K562 (cell line): Measurements from ENCODE around the gene KCNAB1. TPM values are rescaled to one million over a fixed set of nuclear protein-coding genes. Genes with fewer than 3 reads are reported as not detected.

Experiments
- ATAC-seq: fragments of 200-7000 bp; cut with Tn5 transposase; 3 replicates; pipeline ENCODE4 v1.9.1; 2020; ENCODE audit warnings: moderate library complexity
- BruUV-seq: library from RNA; stranded (reverse); fragments of 400-500 nt; replicated peaks from 2 replicates; lab custom pipeline; 2021; lab: Mats Ljungman, UMichigan
- CTCF ChIA-PET: fragments of 300-600 bp; formaldehyde crosslinking; extraction: SDS; loops from one replicate; lab custom pipeline; 2021; ENCODE audit warnings: low intra/inter-chr PET ratio; lab: Yijun Ruan, JAX
- POLR2A ChIA-PET: fragments of 300-600, 350-650 bp; sonication (Branson Sonifier 250); formaldehyde crosslinking; extraction: SDS; loops from one replicate; lab custom pipeline; 2021; ENCODE audit warnings: antibody characterized with exemption, inconsistent platforms; lab: Yijun Ruan, JAX
- DNase-seq, 4 experiments: peaks; one replicate each; pipeline versions ENCODE4 v3.0.0 to v3.0.0-alpha.2; 2011 to 2018; ENCODE audit warnings: low spot score in 3 of 4, mixed read lengths in 3 of 4; ENCODE audit errors: extremely low read depth in 1 of 4
- FAIRE-seq: peaks from 2 replicates; lab custom pipeline; 2011; peaks lifted over from hg19 to GRCh38; lab: Jason Lieb, UNC
- H2AFZ ChIP-seq: 2 replicates; pipeline ENCODE4 v1.6.0; 2011; ENCODE audit warnings: low read depth, low read length, control low read depth, inconsistent platforms
- H3K27ac ChIP-seq: fragments of 200-600 bp; 3 replicates; pipeline ENCODE4 v1.8.0; 2011; ENCODE audit warnings: low read depth, mild to moderate bottlenecking, control low read depth, inconsistent platforms, low read length, moderate library complexity, mixed read lengths; ENCODE audit errors: extremely low read depth
- H3K27me3 ChIP-seq, 2 experiments: fragments of 300-600 bp in 1 of 2; 2 replicates in 1 of 2; 3 replicates in 1 of 2; pipeline versions ENCODE4 v1.6.0 to v1.8.0; 2011; ENCODE audit warnings: inconsistent platforms in 2 of 2, low read length in 2 of 2, mild to moderate bottlenecking in 1 of 2, mixed read lengths in 1 of 2, moderate library complexity in 1 of 2; ENCODE audit not compliant: control insufficient read depth in 2 of 2, insufficient read depth in 2 of 2
- H3K36me3 ChIP-seq: fragments of 300-600 bp; 3 replicates; pipeline ENCODE4 v1.8.0; 2011; ENCODE audit warnings: mild to moderate bottlenecking, low read length, inconsistent platforms; ENCODE audit not compliant: control insufficient read depth, insufficient read depth
- H3K4me1 ChIP-seq, 2 experiments: fragments of 200-600 bp in 1 of 2; replicated peaks in 1 of 2; 2 replicates in 1 of 2; 3 replicates in 1 of 2; pipeline versions ENCODE4 v1.5.1 to v1.8.0; 2011; ENCODE audit warnings: inconsistent platforms in 2 of 2, low read length in 2 of 2, mild to moderate bottlenecking in 1 of 2, mixed read lengths in 1 of 2, moderate library complexity in 1 of 2; ENCODE audit not compliant: control insufficient read depth in 2 of 2, insufficient read depth in 2 of 2
- H3K4me2 ChIP-seq: 2 replicates; pipeline ENCODE4 v1.6.1; 2011; ENCODE audit warnings: low read length, control low read depth, inconsistent platforms, mixed read lengths; ENCODE audit not compliant: insufficient read depth
- H3K4me3 ChIP-seq: fragments of 200-600 bp; sonication (generic), shearing (Covaris generic); 2 replicates; pipeline ENCODE4 v1.5.1; 2016; ENCODE audit warnings: control low read depth, inconsistent platforms
- H3K79me2 ChIP-seq: fragments of 200-600 bp; 3 replicates; pipeline ENCODE4 v1.8.0; 2011; ENCODE audit warnings: low read length, inconsistent platforms; ENCODE audit not compliant: control insufficient read depth, insufficient read depth
- H3K9ac ChIP-seq, 2 experiments: 2 replicates each; pipeline versions ENCODE4 v1.6.0 to v1.6.1; 2011; ENCODE audit warnings: low read depth in 2 of 2, low read length in 2 of 2, control low read depth in 1 of 2, inconsistent platforms in 1 of 2, mild to moderate bottlenecking in 1 of 2, mixed read lengths in 1 of 2; ENCODE audit not compliant: insufficient read depth in 1 of 2
- H3K9me1 ChIP-seq: one replicate; pipeline ENCODE4 v1.6.0; 2011; ENCODE audit warnings: inconsistent platforms, mild to moderate bottlenecking, low read length, moderate library complexity; ENCODE audit not compliant: control insufficient read depth, insufficient read depth
- H3K9me3 ChIP-seq: replicated peaks from 2 replicates; pipeline ENCODE4 v1.5.1; 2011; ENCODE audit warnings: low read depth, low read length, inconsistent platforms; ENCODE audit not compliant: control insufficient read depth, insufficient read depth
- H4K20me1 ChIP-seq: replicated peaks from 2 replicates; pipeline ENCODE4 v1.6.1; 2011; ENCODE audit warnings: low read length, inconsistent platforms, mixed read lengths; ENCODE audit not compliant: control insufficient read depth, insufficient read depth
- ARID3B ChIP-seq: fragments of 250-450 bp; sonication (Bioruptor Pico); IDR thresholded peaks from 2 replicates; pipeline ENCODE4 v1.4.0; 2020; ENCODE audit warnings: borderline replicate concordance
- CBX5 ChIP-seq: IDR thresholded peaks from 2 replicates; pipeline ENCODE4 v1.6.1; 2014; ENCODE audit warnings: low read depth, borderline replicate concordance
- TOE1 ChIP-seq, 2 experiments: fragments of 450-650 bp in 1 of 2; sonication (generic) in 1 of 2; formaldehyde crosslinking in 1 of 2; IDR thresholded peaks; 2 replicates each; pipeline versions ENCODE4 v1.7.1 to v1.8.0; 2016 to 2022; ENCODE audit warnings: borderline replicate concordance in 2 of 2, mild to moderate bottlenecking in 2 of 2, antibody characterized with exemption in 1 of 2, inconsistent platforms in 1 of 2, low read depth in 1 of 2, missing genetic modification reagents in 1 of 2, moderate library complexity in 1 of 2
- ZNF347 ChIP-seq: fragments of 450-650 bp; formaldehyde crosslinking; IDR thresholded peaks from 2 replicates; pipeline ENCODE4 v1.4.0; 2020; ENCODE audit warnings: low read depth, mild to moderate bottlenecking, moderate library complexity
- WGBS: fragments of 100-300 bp; shearing (Covaris generic); methylation state at CpG from one replicate; pipeline ENCODE4 v1.1.6; 2016; ENCODE audit warnings: low coverage, mixed read lengths; ENCODE audit not compliant: insufficient coverage; ENCODE audit errors: missing lambda C conversion rate; 5-methylcytosine and 5-hydroxymethylcytosine counted together
- in situ Hi-C: fragments of 300-500 bp; cut with MboI; formaldehyde crosslinking; loops from 4 replicates; pipeline ENCODE4 v1.15.0; 2018; ENCODE audit warnings: inconsistent platforms, mixed read lengths
- intact Hi-C: fragments of 100-400 bp; cut with micrococcal nuclease; formaldehyde crosslinking; loops from 2 replicates; pipeline ENCODE4 v1.14.2; 2022
- polyA plus RNA-seq, 8 experiments: library from polyadenylated mRNA; depleted of rRNA in 4 of 8; stranded (reverse) in 5 of 8; unstranded in 3 of 8; fragments of >200 nt; fragmentation: Nextera tagmentation in 2 of 8; fragmentation: Illumina TruSeq in 1 of 8; extraction: Ambion mirVana in 2 of 8; extraction: Trizol in 1 of 8; gene quantifications; 2 replicates each; pipeline versions ENCODE4 v1.2.1 to v1.2.3, GENCODE V29; 2011 to 2014; ENCODE audit warnings: inconsistent platforms in 1 of 8, missing spikeins in 1 of 8
- total RNA-seq, 7 experiments: library from RNA; depleted of rRNA in 6 of 7; stranded (reverse); fragments of >200 nt in 6 of 7; fragmentation: Illumina TruSeq in 2 of 7; extraction: Trizol in 2 of 7; gene quantifications; 2 replicates each; pipeline versions ENCODE4 v1.2.1 to v1.2.3, GENCODE V29; 2011 to 2021; ENCODE audit warnings: low replicate concordance in 1 of 7
- TF ChIP-seq, protein P1 (sequence below): fragments of 450-650 bp; IDR thresholded peaks from 2 replicates; pipeline ENCODE4 v1.6.1; 2018; ENCODE audit warnings: mild to moderate bottlenecking, low read depth; ENCODE audit not compliant: partially characterized antibody

The KCNAB1 gene
- total and polyA plus RNA-seq, 9 of the 15 experiments (the other 6 are each of a cell fraction or from before 2014, with no cell fraction given): 0.14 to 1.2 (median 0.51) TPM

DNA sequence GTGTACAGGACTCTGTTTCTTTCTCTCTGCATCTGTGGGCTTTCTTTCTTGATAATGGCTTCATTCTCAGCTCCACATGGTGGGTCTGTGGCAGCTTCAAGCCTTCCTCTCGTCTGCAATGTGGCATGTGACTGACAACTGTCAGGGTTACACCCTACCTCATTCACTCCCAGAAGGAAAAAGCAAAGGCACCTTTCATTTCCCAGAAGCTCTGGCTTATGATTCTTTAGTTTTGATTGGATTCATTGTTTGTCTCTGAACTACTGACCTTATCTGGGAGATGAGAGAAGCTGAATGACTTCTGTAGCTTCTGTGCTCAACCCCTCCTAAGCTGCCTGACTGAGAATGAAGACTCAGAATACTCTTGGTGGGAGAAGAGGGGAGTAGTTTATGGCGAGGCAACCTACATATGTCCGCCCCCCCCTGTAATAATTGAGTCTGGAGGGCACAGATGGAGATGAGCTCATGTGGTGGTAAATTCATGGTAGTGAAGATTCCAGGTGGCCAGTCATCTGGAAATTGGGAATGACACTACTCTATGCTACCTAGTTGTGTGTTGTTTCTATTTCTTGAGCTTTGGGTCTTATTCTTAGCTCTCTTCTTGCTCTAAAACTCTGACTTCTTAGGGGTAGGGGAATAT, 38.4 kb downstream of the KCNAB1 start (continued):
- TF ChIP-seq, protein P1, sequence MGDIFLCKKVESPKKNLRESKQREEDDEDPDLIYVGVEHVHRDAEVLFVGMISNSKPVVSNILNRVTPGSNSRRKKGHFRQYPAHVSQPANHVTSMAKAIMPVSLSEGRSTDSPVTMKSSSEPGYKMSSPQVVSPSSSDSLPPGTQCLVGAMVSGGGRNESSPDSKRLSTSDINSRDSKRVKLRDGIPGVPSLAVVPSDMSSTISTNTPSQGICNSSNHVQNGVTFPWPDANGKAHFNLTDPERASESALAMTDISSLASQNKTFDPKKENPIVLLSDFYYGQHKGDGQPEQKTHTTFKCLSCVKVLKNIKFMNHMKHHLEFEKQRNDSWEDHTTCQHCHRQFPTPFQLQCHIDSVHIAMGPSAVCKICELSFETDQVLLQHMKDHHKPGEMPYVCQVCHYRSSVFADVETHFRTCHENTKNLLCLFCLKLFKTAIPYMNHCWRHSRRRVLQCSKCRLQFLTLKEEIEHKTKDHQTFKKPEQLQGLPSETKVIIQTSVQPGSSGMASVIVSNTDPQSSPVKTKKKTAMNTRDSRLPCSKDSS: no peak
- no peak for TF ChIP-seq ARID3B
- TF ChIP-seq ZNF347 (CRISPR knock-in tag): no peak
- TF ChIP-seq TOE1 (IDR thresholded peaks at IDR 0.05; ENCODE audit: borderline replicate concordance): no peak
- TF ChIP-seq TOE1 (CRISPR knock-in tag; IDR thresholded peaks at IDR 0.05; ENCODE audit: borderline replicate concordance, low read depth): no peak

GRCh38 chr3:156160647-156161046, 40.3 kb downstream of the KCNAB1 start:
- FAIRE-seq (no peak), DNase-seq (no peak), ATAC-seq (no peak)
- no peak overlapping the region for H3K9ac ChIP-seq
- no peak overlapping the region for H3K27ac ChIP-seq
- no peaks in the 10 kb centered on the region for H4K20me1 ChIP-seq
- CTCF ChIA-PET: no interaction called here
- no peak overlapping the region for H3K4me3 ChIP-seq
- peaks cover 3 to 7% of the 10 kb centered on the region in 2 experiments; a peak in 3 of 5 replicates for H3K27me3 ChIP-seq
- no peaks in the 10 kb centered on the region for H3K9me1 ChIP-seq
- intact Hi-C loops: no loop called here
- H3K9me3 ChIP-seq: no peaks in the 10 kb centered on the region
- in situ Hi-C loops: loop anchor here (25.0 kb wide), 2 partner anchors 227 to 352 kb away; no protein-coding TSS in a partner anchor
- WGBS: 2% methylated on average over 3 of the region's 3 CpGs
- H2AFZ ChIP-seq: no peak overlapping the region
- no peaks in the 10 kb centered on the region for H3K36me3 ChIP-seq
- no peak for TF ChIP-seq CBX5
- TF ChIP-seq, all 486 proteins: peak for 0
- no peak overlapping the region for H3K4me2 ChIP-seq
- POLR2A ChIA-PET: no interaction called here
- no peaks in the 10 kb centered on the region for H3K4me1 ChIP-seq
- H3K79me2 ChIP-seq: no peaks in the 10 kb centered on the region
- no TSS peak for BruUV-seq
